Astrocyte (in vitro differentiated cells and primary cell): ENCODE measurements around the gene CACNA1B. TPM values are rescaled to one million over a fixed set of nuclear protein-coding genes. Genes with fewer than 3 reads are reported as not detected.

ENCODE experiments used
- DNase-seq: peaks from one replicate; pipeline ENCODE4 v3.0.0-alpha.2; 2010; ENCODE audit warnings: low read depth
- FAIRE-seq: peaks from 2 replicates; lab custom pipeline; 2011; peaks lifted over from hg19 to GRCh38; lab: Jason Lieb, UNC
- H2AFZ ChIP-seq: 2 replicates; pipeline ENCODE4 v1.6.0; 2012; ENCODE audit warnings: low read depth, low read length, inconsistent platforms
- H3K27ac ChIP-seq: 2 replicates; pipeline ENCODE4 v1.5.1; 2011; ENCODE audit warnings: low read depth, low read length, inconsistent platforms
- H3K27me3 ChIP-seq: 2 replicates; pipeline ENCODE4 v1.6.0; 2011; ENCODE audit warnings: low read length, inconsistent platforms; ENCODE audit not compliant: insufficient read depth
- H3K36me3 ChIP-seq: 2 replicates; pipeline ENCODE4 v1.5.1; 2011; ENCODE audit warnings: low read length, inconsistent platforms; ENCODE audit not compliant: insufficient read depth
- H3K4me1 ChIP-seq: 2 replicates; pipeline ENCODE4 v1.5.1; 2011; ENCODE audit warnings: low read length, inconsistent platforms; ENCODE audit not compliant: insufficient read depth
- H3K4me2 ChIP-seq: 2 replicates; pipeline ENCODE4 v1.6.0; 2012; ENCODE audit warnings: low read length, inconsistent platforms
- H3K4me3 ChIP-seq: 2 replicates; pipeline ENCODE4 v1.5.1; 2011; ENCODE audit warnings: low read depth, mild to moderate bottlenecking, low read length, inconsistent platforms; ENCODE audit not compliant: insufficient read depth
- H3K79me2 ChIP-seq: 2 replicates; pipeline ENCODE4 v1.6.0; 2012; ENCODE audit warnings: mild to moderate bottlenecking, low read length, inconsistent platforms; ENCODE audit not compliant: insufficient read depth
- H3K9ac ChIP-seq: 2 replicates; pipeline ENCODE4 v1.6.0; 2012; ENCODE audit warnings: mild to moderate bottlenecking, low read length, inconsistent platforms
- H3K9me3 ChIP-seq: 2 replicates; pipeline ENCODE4 v1.5.1; 2012; ENCODE audit warnings: low read depth, mild to moderate bottlenecking, low read length, inconsistent platforms; ENCODE audit not compliant: insufficient read depth
- H4K20me1 ChIP-seq: 2 replicates; pipeline ENCODE4 v1.6.0; 2012; ENCODE audit warnings: low read length, inconsistent platforms; ENCODE audit not compliant: insufficient read depth
- H3K27ac Mint-ChIP-seq: one replicate; pipeline ENCODE4 v1.8.0; 2021; ENCODE audit warnings: mild to moderate bottlenecking, mixed read lengths; ENCODE audit not compliant: unreplicated experiment
- H3K27me3 Mint-ChIP-seq: one replicate; pipeline ENCODE4 v1.8.0; 2021; ENCODE audit warnings: low read depth, mixed read lengths; ENCODE audit not compliant: unreplicated experiment
- H3K36me3 Mint-ChIP-seq: one replicate; pipeline ENCODE4 v1.8.0; 2021; ENCODE audit warnings: low read depth, mixed read lengths; ENCODE audit not compliant: unreplicated experiment
- H3K4me1 Mint-ChIP-seq: one replicate; pipeline ENCODE4 v1.8.0; 2021; ENCODE audit warnings: low read depth, mixed read lengths; ENCODE audit not compliant: unreplicated experiment
- H3K4me3 Mint-ChIP-seq: one replicate; pipeline ENCODE4 v1.8.0; 2021; ENCODE audit warnings: mild to moderate bottlenecking, moderate library complexity, mixed read lengths; ENCODE audit not compliant: unreplicated experiment
- H3K9me3 Mint-ChIP-seq: one replicate; pipeline ENCODE4 v1.8.0; 2021; ENCODE audit warnings: mild to moderate bottlenecking, mixed read lengths; ENCODE audit not compliant: unreplicated experiment
- EZH2 ChIP-seq: IDR thresholded peaks from 2 replicates; pipeline ENCODE4 v1.6.1; 2012; ENCODE audit warnings: mild to moderate bottlenecking, low read length, inconsistent platforms; ENCODE audit not compliant: insufficient read depth
- total RNA-seq: library from RNA; stranded (reverse); gene quantifications from 2 replicates; pipeline ENCODE4 v1.2.1, GENCODE V29; 2021
- TF ChIP-seq, protein P1 (sequence below): IDR thresholded peaks from 2 replicates; pipeline ENCODE4 v1.5.1; 2011; ENCODE audit warnings: low read depth, mild to moderate bottlenecking, inconsistent platforms, low read length, moderate library complexity; ENCODE audit not compliant: insufficient read depth

The CACNA1B gene
- total RNA-seq, 1 donor from 2014 or later, result 3.1 TPM

DNA sequence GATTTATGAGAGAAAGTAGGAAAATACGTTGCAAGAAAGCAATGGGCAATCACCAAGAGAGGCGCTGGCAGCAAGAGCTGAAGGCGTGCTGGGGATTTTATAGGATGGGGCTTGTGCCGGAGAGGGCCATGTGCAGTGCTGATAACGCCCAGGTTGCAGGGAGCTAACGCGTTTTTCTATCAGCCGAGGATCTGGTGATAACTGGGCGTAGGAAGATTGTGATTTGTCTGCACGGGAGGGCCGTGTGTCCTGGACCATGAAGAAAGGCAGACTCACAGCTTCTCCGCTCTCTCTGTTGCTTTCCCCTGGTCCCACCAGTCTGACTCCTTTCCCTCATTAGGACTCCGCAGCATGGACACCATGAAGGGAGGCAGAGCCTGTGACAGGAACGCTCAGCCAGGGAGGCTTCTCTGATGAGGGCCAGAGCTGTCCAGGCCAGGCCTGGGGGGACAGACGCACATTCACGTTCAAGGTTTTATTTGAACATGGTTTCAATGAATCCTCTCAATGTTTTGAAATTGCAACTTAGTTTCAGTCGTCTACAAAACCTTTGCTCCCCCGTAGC lies 11.9 kb upstream of the CACNA1B start:
- Histone ChIP-seq H3K9me3 (no peaks in the 10 kb centered on the region), H3K4me2 (no peak overlapping the region), H3K79me2 (no peaks in the 10 kb centered on the region), H2AFZ (no peak overlapping the region), H3K36me3 (no peaks in the 10 kb centered on the region), H3K27me3 (no peaks in the 10 kb centered on the region), H4K20me1 (no peaks in the 10 kb centered on the region), H3K4me1 (no peaks in the 10 kb centered on the region), H3K9ac (no peak overlapping the region), H3K27ac (no peak overlapping the region), H3K4me3 (no peak overlapping the region)
- TF ChIP-seq, protein P1, sequence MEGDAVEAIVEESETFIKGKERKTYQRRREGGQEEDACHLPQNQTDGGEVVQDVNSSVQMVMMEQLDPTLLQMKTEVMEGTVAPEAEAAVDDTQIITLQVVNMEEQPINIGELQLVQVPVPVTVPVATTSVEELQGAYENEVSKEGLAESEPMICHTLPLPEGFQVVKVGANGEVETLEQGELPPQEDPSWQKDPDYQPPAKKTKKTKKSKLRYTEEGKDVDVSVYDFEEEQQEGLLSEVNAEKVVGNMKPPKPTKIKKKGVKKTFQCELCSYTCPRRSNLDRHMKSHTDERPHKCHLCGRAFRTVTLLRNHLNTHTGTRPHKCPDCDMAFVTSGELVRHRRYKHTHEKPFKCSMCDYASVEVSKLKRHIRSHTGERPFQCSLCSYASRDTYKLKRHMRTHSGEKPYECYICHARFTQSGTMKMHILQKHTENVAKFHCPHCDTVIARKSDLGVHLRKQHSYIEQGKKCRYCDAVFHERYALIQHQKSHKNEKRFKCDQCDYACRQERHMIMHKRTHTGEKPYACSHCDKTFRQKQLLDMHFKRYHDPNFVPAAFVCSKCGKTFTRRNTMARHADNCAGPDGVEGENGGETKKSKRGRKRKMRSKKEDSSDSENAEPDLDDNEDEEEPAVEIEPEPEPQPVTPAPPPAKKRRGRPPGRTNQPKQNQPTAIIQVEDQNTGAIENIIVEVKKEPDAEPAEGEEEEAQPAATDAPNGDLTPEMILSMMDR, result no peak
- TF ChIP-seq EZH2, result no peak
- H3K9me3 Mint-ChIP-seq, result peaks cover 11% of the 10 kb centered on the region
- peaks cover 38% of the 10 kb centered on the region for H3K27me3 Mint-ChIP-seq
- FAIRE-seq (no peak), DNase-seq (no peak)
- no peaks in the 10 kb centered on the region for H3K4me1 Mint-ChIP-seq
- no peak overlapping the region for H3K27ac Mint-ChIP-seq
- H3K36me3 Mint-ChIP-seq, result no peaks in the 10 kb centered on the region
- no peak overlapping the region for H3K4me3 Mint-ChIP-seq

DNA sequence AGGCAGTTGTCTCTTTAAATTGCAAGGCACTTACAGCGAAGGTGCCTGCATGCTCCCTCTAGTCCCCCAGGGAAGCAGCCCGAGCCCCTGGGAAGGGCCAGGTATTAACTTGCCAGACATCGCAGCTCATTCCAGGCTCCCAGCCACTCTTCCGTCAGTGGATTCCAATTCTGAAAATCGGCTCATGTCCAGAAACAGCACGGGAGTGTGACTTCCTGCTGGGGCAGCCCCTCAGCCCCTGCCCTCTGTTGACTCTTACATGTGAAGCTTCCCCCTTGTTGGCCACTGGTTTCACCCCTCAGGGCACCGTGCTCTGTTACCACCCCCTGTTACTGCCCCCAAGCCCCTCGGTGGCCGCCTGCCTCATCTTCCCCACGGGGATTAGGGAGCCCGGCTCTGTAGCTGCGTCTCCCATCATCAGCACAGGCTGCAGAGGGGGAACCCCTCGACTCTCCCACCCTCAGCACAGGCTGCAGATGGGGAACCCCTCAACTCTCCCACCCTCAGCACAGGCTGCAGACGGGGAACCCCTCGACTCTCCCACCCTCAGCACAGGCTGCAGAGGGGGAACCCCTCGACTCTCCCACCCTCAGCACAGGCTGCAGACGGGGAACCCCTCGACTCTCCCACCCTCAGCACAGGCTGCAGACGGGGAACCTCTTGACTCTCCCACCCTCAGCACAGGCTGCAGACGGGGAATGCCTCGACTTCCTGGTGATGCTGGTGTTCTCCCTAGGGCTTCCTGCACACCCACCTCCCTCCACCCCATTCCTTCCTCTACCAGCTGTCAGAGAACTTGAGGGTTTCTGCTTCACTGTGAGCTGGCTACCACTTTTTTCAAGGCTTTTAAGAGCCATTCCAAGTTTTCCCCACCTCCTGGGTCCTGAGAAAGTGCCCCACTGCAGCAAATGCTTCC lies 11.1 kb upstream of the CACNA1B start:
- H2AFZ ChIP-seq, result no peak overlapping the region
- no peak overlapping the region for H3K27ac ChIP-seq
- no peak overlapping the region for H3K9ac ChIP-seq
- no peaks in the 10 kb centered on the region for H3K36me3 ChIP-seq
- H3K27ac Mint-ChIP-seq, result no peak overlapping the region
- H3K27me3 Mint-ChIP-seq, result peaks cover 38% of the 10 kb centered on the region
- no peaks in the 10 kb centered on the region for H3K79me2 ChIP-seq
- no peaks in the 10 kb centered on the region for H3K4me1 ChIP-seq
- TF ChIP-seq, protein P1, result no peak
- no peak for TF ChIP-seq EZH2
- no peaks in the 10 kb centered on the region for H3K36me3 Mint-ChIP-seq
- peaks cover 11% of the 10 kb centered on the region for H3K9me3 Mint-ChIP-seq
- no peak overlapping the region for H3K4me2 ChIP-seq
- H3K4me3 Mint-ChIP-seq, result no peak overlapping the region
- H3K27me3 ChIP-seq, result no peaks in the 10 kb centered on the region
- H4K20me1 ChIP-seq, result no peaks in the 10 kb centered on the region
- DNase-seq (no peak), FAIRE-seq (no peak)
- H3K4me3 ChIP-seq, result no peak overlapping the region
- no peaks in the 10 kb centered on the region for H3K9me3 ChIP-seq
- no peaks in the 10 kb centered on the region for H3K4me1 Mint-ChIP-seq
